Vagina (tissue), 2 donors: ENCODE measurements around the gene AKAP6. TPM values are rescaled to one million over a fixed set of nuclear protein-coding genes. Genes with fewer than 3 reads are reported as not detected.

ENCODE experiments used
- DNase-seq, 2 donors: peaks; one replicate each; pipeline ENCODE4 v3.0.0-alpha.2; 2017; ENCODE audit errors: extremely low spot score in 2 of 2
- H3K27ac ChIP-seq: fragments of 200-600 bp; sonication (generic); one replicate; pipeline ENCODE4 v1.5.1; 2019
- H3K27me3 ChIP-seq: fragments of 200-600 bp; sonication (generic); one replicate; pipeline ENCODE4 v1.5.1; 2019
- H3K36me3 ChIP-seq, 2 donors: fragments of 200-600 bp; sonication (generic); one replicate each; pipeline ENCODE4 v1.5.1; 2017 to 2019
- H3K4me1 ChIP-seq: fragments of 200-600 bp; sonication (generic); one replicate; pipeline ENCODE4 v1.5.1; 2019
- H3K4me3 ChIP-seq, 2 donors: fragments of 200-600 bp; sonication (generic); 1 replicate in 1 of 2; 2 replicates in 1 of 2; pipeline ENCODE4 v1.5.1; 2016 to 2019
- H3K9me3 ChIP-seq: fragments of 200-600 bp; sonication (generic); one replicate; pipeline ENCODE4 v1.5.1; 2019
- CTCF ChIP-seq, 3 experiments: fragments of 450-650 bp in 2 of 3; fragments of 200-600 bp in 1 of 3; sonication (generic) in 1 of 3; IDR thresholded peaks; one replicate each; pipeline ENCODE4 v1.5.1; 2017 to 2019; ENCODE audit warnings: antibody characterized with exemption in 3 of 3, mild to moderate bottlenecking in 2 of 3, moderate library complexity in 2 of 3
- POLR2A ChIP-seq, 2 donors: fragments of 450-650 bp; IDR thresholded peaks; one replicate each; pipeline ENCODE4 v1.6.1; 2017; ENCODE audit warnings: antibody characterized with exemption in 2 of 2, mild to moderate bottlenecking in 2 of 2, moderate library complexity in 2 of 2
- POLR2AphosphoS5 ChIP-seq, 2 donors: sonication (generic); formaldehyde crosslinking; IDR thresholded peaks; one replicate each; pipeline ENCODE4 v1.9.0; 2017; ENCODE audit warnings: antibody characterized with exemption in 2 of 2, mild to moderate bottlenecking in 2 of 2, low read depth in 1 of 2; ENCODE audit not compliant: insufficient read depth in 1 of 2
- intact Hi-C: fragments of 100-400 bp; cut with DNase I; formaldehyde crosslinking; loops from one replicate; pipeline ENCODE4 v1.15.1; 2023
- total RNA-seq: library from RNA; depleted of rRNA; stranded (reverse); fragments of >200 nt; gene quantifications from one replicate; pipeline ENCODE4 v1.2.3, GENCODE V29; 2016

AKAP6 gene
- total RNA-seq, 1 donor from 2014 or later = 3.9 TPM

DNA sequence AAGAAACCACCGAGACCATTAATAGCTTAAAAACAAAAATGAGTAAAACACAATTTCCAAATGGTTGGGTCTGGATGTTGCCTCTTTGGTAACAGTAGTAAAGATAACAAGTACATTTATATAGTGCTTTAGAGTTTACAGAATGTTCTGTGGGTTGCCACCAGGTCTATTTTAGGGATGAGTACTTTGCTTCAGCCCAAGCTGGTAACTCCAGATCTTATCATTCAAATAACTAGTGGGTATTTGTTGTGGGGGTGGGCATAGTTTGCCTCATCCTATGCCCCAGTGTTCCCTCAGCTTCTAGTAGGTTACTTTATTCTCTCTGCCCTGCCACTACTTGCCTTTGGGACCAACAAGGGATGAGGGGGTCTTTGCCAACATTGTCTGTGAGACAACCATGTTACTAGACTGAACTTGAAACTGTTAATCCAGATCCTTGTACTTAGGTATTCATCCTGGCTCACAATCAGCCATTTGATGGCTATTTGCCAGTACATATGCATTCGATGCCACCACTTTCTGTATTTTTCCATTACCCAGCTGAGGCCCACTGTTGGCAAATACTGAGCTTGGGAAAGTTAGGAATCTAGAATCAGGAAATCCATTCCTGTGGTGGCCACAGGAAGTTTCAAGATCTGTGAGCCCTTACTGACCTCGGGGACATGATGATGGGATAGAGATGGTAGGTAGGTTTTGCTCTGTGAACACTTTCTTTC, 17.6 kb upstream of the AKAP6 start:
- TF ChIP-seq POLR2AphosphoS5 (IDR thresholded peaks at IDR 0.05; ENCODE audit: insufficient read depth in 1 of 2, low read depth in 1 of 2) (no peak), POLR2A (IDR thresholded peaks at IDR 0.05) (no peak), CTCF (IDR thresholded peaks at IDR 0.05) (no peak)
- Histone ChIP-seq H3K4me1 (peaks cover 5% of the 10 kb centered on the region), H3K27me3 (no peaks in the 10 kb centered on the region), H3K9me3 (no peaks in the 10 kb centered on the region), H3K36me3 (no peaks in the 10 kb centered on the region), H3K4me3 (no peak overlapping the region), H3K27ac (no peak overlapping the region)
- DNase-seq = no peak
- intact Hi-C loops = no loop called here

DNA sequence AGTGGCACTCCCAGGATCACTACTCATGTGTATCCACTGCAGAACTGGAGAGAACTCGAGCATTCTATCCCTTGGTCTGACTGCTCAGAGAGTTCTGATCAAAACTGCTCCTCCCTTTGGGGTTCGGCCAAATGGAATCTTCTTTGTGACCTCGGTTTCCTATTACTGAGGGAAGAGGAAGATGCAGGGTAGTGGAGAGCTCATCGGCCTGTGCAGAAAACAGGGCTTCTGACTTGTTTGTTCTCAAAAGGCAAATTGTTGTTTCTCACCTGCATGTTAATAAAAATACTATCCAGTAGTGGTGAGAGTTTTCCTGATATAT, 17.1 kb upstream of the AKAP6 start:
- DNase-seq = no peak
- H3K4me1 ChIP-seq = peaks cover 5% of the 10 kb centered on the region
- intact Hi-C loops = no loop called here
- no peaks in the 10 kb centered on the region for H3K9me3 ChIP-seq
- no peaks in the 10 kb centered on the region for H3K36me3 ChIP-seq
- no peak overlapping the region for H3K4me3 ChIP-seq
- TF ChIP-seq POLR2AphosphoS5 (IDR thresholded peaks at IDR 0.05; ENCODE audit: insufficient read depth in 1 of 2, low read depth in 1 of 2) (no peak), POLR2A (IDR thresholded peaks at IDR 0.05) (no peak), CTCF (IDR thresholded peaks at IDR 0.05) (no peak)
- no peak overlapping the region for H3K27ac ChIP-seq
- no peaks in the 10 kb centered on the region for H3K27me3 ChIP-seq

GRCh38 chr14:32313844-32314376, 15.2 kb upstream of the AKAP6 start:
- H3K27ac ChIP-seq = no peak overlapping the region
- DNase-seq = no peak
- no peaks in the 10 kb centered on the region for H3K4me1 ChIP-seq
- intact Hi-C loops = no loop called here
- no peaks in the 10 kb centered on the region for H3K27me3 ChIP-seq
- H3K36me3 ChIP-seq = no peaks in the 10 kb centered on the region
- H3K4me3 ChIP-seq = no peak overlapping the region
- H3K9me3 ChIP-seq = no peaks in the 10 kb centered on the region
- TF ChIP-seq POLR2AphosphoS5 (IDR thresholded peaks at IDR 0.05; ENCODE audit: insufficient read depth in 1 of 2, low read depth in 1 of 2) (no peak), POLR2A (IDR thresholded peaks at IDR 0.05) (no peak), CTCF (IDR thresholded peaks at IDR 0.05) (no peak)

DNA sequence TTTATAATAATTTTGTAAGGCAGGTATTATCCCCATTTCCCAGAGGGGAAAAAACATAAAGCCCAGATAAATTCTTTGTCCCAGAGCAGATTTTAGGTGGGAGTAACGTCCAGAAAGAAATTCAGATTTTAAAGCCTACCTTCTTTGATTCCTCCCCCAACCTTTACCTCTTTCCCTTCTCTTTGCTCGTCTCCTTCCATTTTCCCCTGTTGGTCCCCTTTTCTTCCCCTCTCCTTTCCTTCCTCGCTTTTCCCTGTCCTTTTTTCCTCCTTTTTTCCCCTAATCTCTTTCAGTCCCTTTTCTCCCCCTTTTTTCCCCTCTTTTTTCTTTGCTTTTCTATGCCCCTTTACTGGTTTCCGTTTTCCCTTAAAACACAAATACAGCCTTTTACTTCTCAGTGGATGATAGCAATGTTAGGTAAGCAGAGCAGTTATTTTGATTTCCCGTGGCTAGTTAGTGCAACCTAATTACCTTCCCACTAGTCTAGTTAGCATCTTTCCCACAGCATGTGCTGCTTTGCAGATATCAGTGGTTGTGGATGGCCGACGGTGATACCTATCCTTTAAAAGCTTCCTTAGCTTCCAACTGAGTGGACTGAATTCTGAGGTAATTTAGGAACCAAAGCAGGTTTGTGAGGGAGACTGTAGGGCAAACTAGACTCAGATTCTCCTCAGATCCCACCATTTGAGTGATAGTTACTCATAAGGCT, 10.9 kb upstream of the AKAP6 start:
- Histone ChIP-seq H3K9me3 (no peaks in the 10 kb centered on the region), H3K4me3 (no peak overlapping the region), H3K36me3 (no peaks in the 10 kb centered on the region), H3K27me3 (no peaks in the 10 kb centered on the region), H3K4me1 (no peaks in the 10 kb centered on the region), H3K27ac (no peak overlapping the region)
- no peak for TF ChIP-seq CTCF (IDR thresholded peaks at IDR 0.05)
- TF ChIP-seq POLR2A (IDR thresholded peaks at IDR 0.05) = no peak
- TF ChIP-seq POLR2AphosphoS5 (IDR thresholded peaks at IDR 0.05; ENCODE audit: insufficient read depth in 1 of 2, low read depth in 1 of 2) = no peak
- intact Hi-C loops = no loop called here
- DNase-seq = no peak
